Cerebellar cortex (tissue), 1 donor: Measurements from ENCODE around the gene SLC16A8.
A peak's percentile ranks its signal among the peaks of the same experiment; 100 is the strongest.
"Not testable (repeated sequence)": the region's sequence is repeated elsewhere in the genome, so short reads cannot be mapped to it uniquely, and the experiment has no call there.

Experiments used
- DNase-seq: peaks from one replicate; pipeline ENCODE4 v3.0.0-alpha.2; 2015; ENCODE audit warnings: low spot score

The SLC16A8 gene

GRCh38 chr22:38083931-38084631 lies at the start of gene SLC16A8:
SLC16A8 (minus strand) TSS chr22:38084184; CDS start chr22:38082873, 1,311 bp downstream.
- no peak for DNase-seq

- no peak for DNase-seq
Measured at GRCh38 chr22:38133331-38133730, 49.3 kb upstream of the SLC16A8 start.

- DNase-seq = no peak
Measured at GRCh38 chr22:38132794-38133193, 48.8 kb upstream of the SLC16A8 start.

GRCh38 chr22:38132136-38132535 lies 48.2 kb upstream of the SLC16A8 start:
- no peak for DNase-seq

- no peak for DNase-seq
Measured at GRCh38 chr22:38131399-38131798, 47.4 kb upstream of the SLC16A8 start.

GRCh38 chr22:38129856-38130255 lies 45.9 kb upstream of the SLC16A8 start:
- DNase-seq = no peak

- DNase-seq = no peak
Measured at GRCh38 chr22:38129021-38129420, 45.0 kb upstream of the SLC16A8 start.

- no peak for DNase-seq
Measured at GRCh38 chr22:38127869-38128268, 43.9 kb upstream of the SLC16A8 start.

GRCh38 chr22:38126928-38127668 lies 43.1 kb upstream of the SLC16A8 start:
- DNase-seq = no peak

GRCh38 chr22:38125751-38126201 lies 41.8 kb upstream of the SLC16A8 start:
- DNase-seq = no peak

- no peak for DNase-seq
Measured at GRCh38 chr22:38125038-38125610, 41.1 kb upstream of the SLC16A8 start.

GRCh38 chr22:38124236-38124974 lies 40.4 kb upstream of the SLC16A8 start:
- no peak for DNase-seq

- DNase-seq = no peak
Measured at GRCh38 chr22:38122616-38123015, 38.6 kb upstream of the SLC16A8 start.

GRCh38 chr22:38120359-38121110 lies 36.6 kb upstream of the SLC16A8 start:
- no peak for DNase-seq

- DNase-seq = not testable (repeated sequence)
Measured at GRCh38 chr22:38118747-38119146, 34.8 kb upstream of the SLC16A8 start.

GRCh38 chr22:38118182-38118581 lies 34.2 kb upstream of the SLC16A8 start:
- no peak for DNase-seq

GRCh38 chr22:38117556-38117955 lies 33.6 kb upstream of the SLC16A8 start:
- not testable (repeated sequence) for DNase-seq

- peak; percentile 60 for DNase-seq
Measured at GRCh38 chr22:38115423-38116205, 31.6 kb upstream of the SLC16A8 start.

GRCh38 chr22:38114484-38115398 lies 30.8 kb upstream of the SLC16A8 start:
- peak; percentile 86 for DNase-seq

- DNase-seq = no peak
Measured at GRCh38 chr22:38112381-38112780, 28.4 kb upstream of the SLC16A8 start.
